ENCODE results near the gene UBASH3A. TPM values are rescaled to one million over a fixed set of nuclear protein-coding genes. Genes with fewer than 3 reads are reported as not detected.

The UBASH3A gene
- total and polyA plus RNA-seq, 12 donors = 0.09 to 1.3 (median 0.15) TPM; not detected in 7

GRCh38 chr21:42430521-42430920, 26.8 kb downstream of the UBASH3A start:
- no peak for DNase-seq
- peaks cover 0 to 13% (median 0%) of the 10 kb centered on the region in 9 donors for H3K4me1 ChIP-seq
- H3K9me3 ChIP-seq = peaks cover 0 to 20% (median 9%) of the 10 kb centered on the region in 11 donors
- intact Hi-C loops (cut with DNase I) = loop anchor here in 1 of 10 donors (10.0 kb wide), 1 partner anchor 86 kb away; no protein-coding TSS in a partner anchor
- H3K4me3 ChIP-seq = no peak overlapping the region
- no peaks in the 10 kb centered on the region for H3K36me3 ChIP-seq
- no peak overlapping the region for H3K27ac ChIP-seq
- no peak for TF ChIP-seq CTCF (IDR thresholded peaks at IDR 0.05)
- H3K27me3 ChIP-seq = peaks cover 0 to 35% (median 19%) of the 10 kb centered on the region in 7 donors
- WGBS, 2 donors = 83 to 87% methylated on average over 6 of the region's 6 CpGs
- no peak for ATAC-seq

- DNase-seq (no peak), ATAC-seq (no peak)
- intact Hi-C loops (cut with DNase I) = loop anchor here in 1 of 10 donors (10.0 kb wide), 1 partner anchor 86 kb away; no protein-coding TSS in a partner anchor
- Histone ChIP-seq H3K9me3 (peaks cover 0 to 20% (median 9%) of the 10 kb centered on the region in 11 donors), H3K27ac (no peak overlapping the region), H3K36me3 (no peaks in the 10 kb centered on the region), H3K4me1 (peaks cover 0 to 7% (median 0%) of the 10 kb centered on the region in 9 donors), H3K4me3 (no peak overlapping the region), H3K27me3 (peaks cover 0 to 32% (median 19%) of the 10 kb centered on the region in 7 donors)
- TF ChIP-seq CTCF (IDR thresholded peaks at IDR 0.05) = no peak
- 66 to 76% methylated on average over 7 of the region's 7 CpGs for WGBS, 2 donors
Observed at GRCh38 chr21:42431196-42431595, 27.5 kb downstream of the UBASH3A start.

- 46 to 82% methylated on average over 1 of the region's 1 CpG for WGBS, 2 donors
- Histone ChIP-seq H3K27ac (no peak overlapping the region), H3K9me3 (peaks cover 0 to 26% (median 9%) of the 10 kb centered on the region in 11 donors), H3K36me3 (no peaks in the 10 kb centered on the region), H3K4me3 (no peak overlapping the region), H3K27me3 (peaks cover 0 to 27% (median 14%) of the 10 kb centered on the region in 7 donors), H3K4me1 (no peaks in the 10 kb centered on the region)
- ATAC-seq = no peak
- intact Hi-C loops (cut with DNase I) = loop anchor here in 1 of 10 donors (10.0 kb wide), 1 partner anchor 88 kb away; no protein-coding TSS in a partner anchor
- DNase-seq = no peak
- no peak for TF ChIP-seq CTCF (IDR thresholded peaks at IDR 0.05)
Observed at GRCh38 chr21:42432695-42433094, 29.0 kb downstream of the UBASH3A start.

GRCh38 chr21:42433946-42434551, 30.3 kb downstream of the UBASH3A start:
- H3K27me3 ChIP-seq = peaks cover 0 to 26% (median 14%) of the 10 kb centered on the region in 7 donors
- no peaks in the 10 kb centered on the region for H3K4me1 ChIP-seq
- H3K27ac ChIP-seq = no peak overlapping the region
- H3K36me3 ChIP-seq = no peaks in the 10 kb centered on the region
- TF ChIP-seq CTCF (IDR thresholded peaks at IDR 0.05) = no peak
- H3K4me3 ChIP-seq = no peak overlapping the region
- 35 to 50% methylated on average over 10 of the region's 10 CpGs for WGBS, 2 donors
- no peak for ATAC-seq
- peaks cover 0 to 26% (median 9%) of the 10 kb centered on the region in 11 donors for H3K9me3 ChIP-seq
- intact Hi-C loops (cut with DNase I) = loop anchor here in 1 of 10 donors (10.0 kb wide), 1 partner anchor 89 kb away; no protein-coding TSS in a partner anchor
- DNase-seq = no peak
